Natural killer cell (primary cell): ENCODE measurements around the gene NATD1. TPM values are rescaled to one million over a fixed set of nuclear protein-coding genes. Genes with fewer than 3 reads are reported as not detected.

Experiments used
- ATAC-seq, 3 donors: fragments of 150-1000 bp in 2 of 3; fragments of 200-7000 bp in 1 of 3; cut with Tn5 transposase; 1 replicate in 1 of 3; 2 replicates in 2 of 3; pipeline ENCODE4 v1.10.0; 2021; ENCODE audit warnings: mild to moderate bottlenecking in 2 of 3, moderate library complexity in 2 of 3
- DNase-seq, 2 donors: peaks; one replicate each; pipeline versions ENCODE4 v3.0.0 to v3.0.0-alpha.2; 2013 to 2021; ENCODE audit warnings: mixed read lengths in 1 of 2
- H3K27ac ChIP-seq: one replicate; pipeline ENCODE4 v1.5.1; 2013; ENCODE audit warnings: mild to moderate bottlenecking, low read length
- H3K27me3 ChIP-seq: one replicate; pipeline ENCODE4 v1.6.1; 2013; ENCODE audit warnings: low read length; ENCODE audit not compliant: control insufficient read depth, insufficient read depth
- H3K36me3 ChIP-seq: one replicate; pipeline ENCODE4 v1.6.1; 2013; ENCODE audit warnings: low read length; ENCODE audit not compliant: control insufficient read depth, insufficient read depth
- H3K4me1 ChIP-seq: one replicate; pipeline ENCODE4 v1.6.1; 2013; ENCODE audit warnings: low read length; ENCODE audit not compliant: control insufficient read depth, insufficient read depth
- H3K4me3 ChIP-seq: one replicate; pipeline ENCODE4 v1.5.1; 2013; ENCODE audit warnings: low read length
- H3K9me3 ChIP-seq: one replicate; pipeline ENCODE4 v1.6.1; 2013; ENCODE audit warnings: low read length; ENCODE audit not compliant: control insufficient read depth, insufficient read depth
- H3K27ac Mint-ChIP-seq, 2 donors: one replicate each; pipeline ENCODE4 v1.8.0; 2022; ENCODE audit warnings: mild to moderate bottlenecking in 2 of 2, mixed read lengths in 2 of 2, moderate library complexity in 1 of 2
- H3K27me3 Mint-ChIP-seq, 2 donors: one replicate each; pipeline ENCODE4 v1.8.0; 2022; ENCODE audit warnings: low read depth in 2 of 2, mixed read lengths in 2 of 2
- H3K36me3 Mint-ChIP-seq: one replicate; pipeline ENCODE4 v1.8.0; 2022; ENCODE audit warnings: mixed read lengths
- H3K4me1 Mint-ChIP-seq, 2 donors: one replicate each; pipeline ENCODE4 v1.8.0; 2022; ENCODE audit warnings: mixed read lengths in 2 of 2
- H3K4me3 Mint-ChIP-seq: one replicate; pipeline ENCODE4 v1.8.0; 2022; ENCODE audit warnings: mild to moderate bottlenecking, moderate library complexity, mixed read lengths
- H3K9me3 Mint-ChIP-seq, 2 donors: one replicate each; pipeline ENCODE4 v1.8.0; 2022; ENCODE audit warnings: mixed read lengths in 2 of 2
- WGBS: methylation state at CpG from one replicate; pipeline ENCODE4 v1.1.7; 2013; ENCODE audit warnings: missing lambda C conversion rate; ENCODE audit not compliant: insufficient coverage; 5-methylcytosine and 5-hydroxymethylcytosine counted together
- intact Hi-C: fragments of 100-400 bp; cut with micrococcal nuclease; formaldehyde crosslinking; loops from one replicate; pipeline ENCODE4 v1.14.2; 2022
- total RNA-seq, 4 donors: library from RNA; stranded (reverse); fragments of 120-200 nt in 1 of 4; gene quantifications; one replicate each; pipeline versions ENCODE4 v1.2.3 to v1.2.4, GENCODE V29; 2013 to 2022
- TF ChIP-seq, protein P1 (sequence below): fragments of 200-600 bp; IDR thresholded peaks from one replicate; pipeline ENCODE4 v1.8.0; 2022; ENCODE audit warnings: antibody characterized with exemption

Gene NATD1
- total RNA-seq, 3 donors from 2014 or later (not counting 1 experiment from before 2014, with no cell fraction given) = 10.9 to 16.3 (median 14.1) TPM

DNA sequence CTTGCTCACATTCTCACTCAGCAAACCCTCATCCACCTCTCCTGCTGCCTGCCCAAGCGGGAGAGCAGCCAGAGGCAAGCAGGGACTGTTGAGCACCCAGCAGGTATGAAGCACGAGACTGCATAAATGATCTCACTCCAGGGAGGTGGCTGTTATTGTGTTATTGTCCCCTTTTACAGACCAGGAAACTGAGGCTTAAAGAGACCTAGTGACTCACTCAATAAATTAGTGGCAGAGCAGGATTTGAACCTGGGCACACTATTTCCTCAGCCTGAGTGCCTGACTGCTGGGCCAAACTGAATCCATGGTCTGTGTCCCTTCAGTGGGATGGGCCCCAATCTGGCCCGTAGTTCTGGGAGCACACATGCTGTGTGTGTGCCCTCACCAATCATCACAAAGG, 19.0 kb upstream of the NATD1 start:
- TF ChIP-seq, protein P1, sequence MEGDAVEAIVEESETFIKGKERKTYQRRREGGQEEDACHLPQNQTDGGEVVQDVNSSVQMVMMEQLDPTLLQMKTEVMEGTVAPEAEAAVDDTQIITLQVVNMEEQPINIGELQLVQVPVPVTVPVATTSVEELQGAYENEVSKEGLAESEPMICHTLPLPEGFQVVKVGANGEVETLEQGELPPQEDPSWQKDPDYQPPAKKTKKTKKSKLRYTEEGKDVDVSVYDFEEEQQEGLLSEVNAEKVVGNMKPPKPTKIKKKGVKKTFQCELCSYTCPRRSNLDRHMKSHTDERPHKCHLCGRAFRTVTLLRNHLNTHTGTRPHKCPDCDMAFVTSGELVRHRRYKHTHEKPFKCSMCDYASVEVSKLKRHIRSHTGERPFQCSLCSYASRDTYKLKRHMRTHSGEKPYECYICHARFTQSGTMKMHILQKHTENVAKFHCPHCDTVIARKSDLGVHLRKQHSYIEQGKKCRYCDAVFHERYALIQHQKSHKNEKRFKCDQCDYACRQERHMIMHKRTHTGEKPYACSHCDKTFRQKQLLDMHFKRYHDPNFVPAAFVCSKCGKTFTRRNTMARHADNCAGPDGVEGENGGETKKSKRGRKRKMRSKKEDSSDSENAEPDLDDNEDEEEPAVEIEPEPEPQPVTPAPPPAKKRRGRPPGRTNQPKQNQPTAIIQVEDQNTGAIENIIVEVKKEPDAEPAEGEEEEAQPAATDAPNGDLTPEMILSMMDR = no peak
- H3K27me3 Mint-ChIP-seq = no peaks in the 10 kb centered on the region
- H3K4me1 Mint-ChIP-seq = peaks cover 33 to 45% of the 10 kb centered on the region in 2 donors
- Histone ChIP-seq H3K27ac (no peak overlapping the region), H3K9me3 (no peaks in the 10 kb centered on the region), H3K4me1 (peaks cover 36% of the 10 kb centered on the region), H3K4me3 (no peak overlapping the region), H3K27me3 (no peaks in the 10 kb centered on the region), H3K36me3 (no peaks in the 10 kb centered on the region)
- peak overlapping the region in 1 of 2 donors; percentile 53 for H3K27ac Mint-ChIP-seq
- H3K9me3 Mint-ChIP-seq = no peaks in the 10 kb centered on the region
- intact Hi-C loops = no loop called here
- no peaks in the 10 kb centered on the region for H3K36me3 Mint-ChIP-seq
- H3K4me3 Mint-ChIP-seq = no peak overlapping the region
- WGBS = 87% methylated on average over 3 of the region's 3 CpGs
- ATAC-seq (no peak), DNase-seq (no peak)

DNA sequence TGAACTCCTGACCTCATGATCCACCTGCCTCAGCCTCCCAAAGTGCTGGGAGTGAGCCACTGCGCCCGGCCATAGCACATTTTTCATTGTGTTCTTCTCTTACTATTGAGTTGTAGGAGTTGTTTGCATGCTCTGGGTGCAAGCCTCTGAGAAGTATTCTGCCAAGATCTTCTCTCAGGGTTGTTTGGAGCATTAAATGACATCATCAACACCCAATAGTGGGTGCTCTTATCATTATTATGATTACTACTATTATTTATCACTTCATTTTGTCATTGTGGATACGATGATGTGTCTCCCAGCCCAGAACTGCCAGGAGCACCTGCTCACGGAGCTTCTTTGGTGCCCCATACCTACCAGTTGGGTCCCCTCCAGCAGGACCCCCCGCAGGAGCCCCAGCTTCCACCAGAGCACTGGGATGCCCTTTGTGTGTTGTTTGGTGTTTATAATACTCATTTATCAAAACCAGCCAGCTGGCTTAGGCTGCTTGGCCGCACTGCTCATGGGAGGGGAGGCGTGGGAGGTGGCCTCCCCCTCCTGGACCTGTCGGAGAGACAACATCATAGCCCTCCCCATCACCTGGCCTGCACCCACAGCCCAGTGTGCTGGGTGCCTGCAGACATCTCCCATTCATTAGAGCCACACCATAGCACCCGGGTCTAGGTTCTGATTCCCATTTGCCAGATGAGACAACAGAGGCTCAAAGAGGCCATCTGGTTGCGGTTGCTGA, 18.4 kb upstream of the NATD1 start:
- Mint-ChIP-seq H3K36me3 (no peaks in the 10 kb centered on the region), H3K4me1 (peaks cover 33 to 50% of the 10 kb centered on the region in 2 donors), H3K9me3 (no peaks in the 10 kb centered on the region), H3K27me3 (no peaks in the 10 kb centered on the region), H3K27ac (peak overlapping the region in 1 of 2 donors; percentile 53), H3K4me3 (no peak overlapping the region)
- Histone ChIP-seq H3K27ac (no peak overlapping the region), H3K4me3 (no peak overlapping the region), H3K9me3 (no peaks in the 10 kb centered on the region), H3K4me1 (peaks cover 41% of the 10 kb centered on the region), H3K27me3 (no peaks in the 10 kb centered on the region), H3K36me3 (no peaks in the 10 kb centered on the region)
- intact Hi-C loops = no loop called here
- DNase-seq (no peak), ATAC-seq (no peak)
- TF ChIP-seq, protein P1 = no peak
- 93% methylated on average over 8 of the region's 10 CpGs for WGBS

DNA sequence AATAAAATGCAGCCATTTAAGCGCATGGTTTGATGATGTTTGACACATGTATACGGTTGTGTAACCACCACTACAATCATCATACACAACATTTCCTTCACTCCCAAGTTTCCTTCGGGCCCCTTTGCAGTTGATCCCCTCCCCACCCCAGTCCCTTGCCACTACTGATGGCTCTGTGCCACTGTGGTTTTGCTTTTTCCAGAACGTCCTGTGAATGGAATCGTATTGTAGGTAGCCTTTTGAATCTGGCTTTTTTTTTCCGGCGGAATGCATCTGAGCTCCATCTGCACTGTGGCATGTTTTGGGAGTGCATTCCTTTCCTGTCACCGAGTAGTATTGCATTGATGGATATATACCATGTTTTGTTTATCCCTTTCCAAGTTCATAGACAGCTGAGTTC, 16.2 kb upstream of the NATD1 start:
- H3K9me3 Mint-ChIP-seq = no peaks in the 10 kb centered on the region
- Histone ChIP-seq H3K27ac (peak overlapping the region; percentile 17), H3K36me3 (no peaks in the 10 kb centered on the region), H3K4me3 (no peak overlapping the region), H3K27me3 (no peaks in the 10 kb centered on the region), H3K9me3 (no peaks in the 10 kb centered on the region), H3K4me1 (peaks cover 27% of the 10 kb centered on the region)
- intact Hi-C loops = loop anchor here (2.0 to 5.0 kb wide), 2 partner anchors 15 to 57 kb away; partner anchors contain the start of genes MAP2K3 and TMEM11
- no peak for ATAC-seq
- H3K27me3 Mint-ChIP-seq = no peaks in the 10 kb centered on the region
- peak overlapping the region; percentile 85 to 96 for H3K27ac Mint-ChIP-seq
- H3K4me3 Mint-ChIP-seq = peak overlapping the region; percentile 58
- 60% methylated on average over 8 of the region's 8 CpGs for WGBS
- DNase-seq = no peak
- H3K36me3 Mint-ChIP-seq = no peaks in the 10 kb centered on the region
- H3K4me1 Mint-ChIP-seq = peaks cover 18 to 32% of the 10 kb centered on the region in 2 donors
- TF ChIP-seq, protein P1 = no peak
